Measurements from ENCODE around the gene ANGPTL1. TPM values are rescaled to one million over a fixed set of nuclear protein-coding genes. Genes with fewer than 3 reads are reported as not detected.
A peak's percentile ranks its signal among the peaks of the same experiment; 100 is the strongest.

ANGPTL1 gene
- total and polyA plus RNA-seq, 2 of the 13 experiments (the other 11 are each of a cell fraction or from before 2014, with no cell fraction given): 2.9 to 9.3 TPM

DNA sequence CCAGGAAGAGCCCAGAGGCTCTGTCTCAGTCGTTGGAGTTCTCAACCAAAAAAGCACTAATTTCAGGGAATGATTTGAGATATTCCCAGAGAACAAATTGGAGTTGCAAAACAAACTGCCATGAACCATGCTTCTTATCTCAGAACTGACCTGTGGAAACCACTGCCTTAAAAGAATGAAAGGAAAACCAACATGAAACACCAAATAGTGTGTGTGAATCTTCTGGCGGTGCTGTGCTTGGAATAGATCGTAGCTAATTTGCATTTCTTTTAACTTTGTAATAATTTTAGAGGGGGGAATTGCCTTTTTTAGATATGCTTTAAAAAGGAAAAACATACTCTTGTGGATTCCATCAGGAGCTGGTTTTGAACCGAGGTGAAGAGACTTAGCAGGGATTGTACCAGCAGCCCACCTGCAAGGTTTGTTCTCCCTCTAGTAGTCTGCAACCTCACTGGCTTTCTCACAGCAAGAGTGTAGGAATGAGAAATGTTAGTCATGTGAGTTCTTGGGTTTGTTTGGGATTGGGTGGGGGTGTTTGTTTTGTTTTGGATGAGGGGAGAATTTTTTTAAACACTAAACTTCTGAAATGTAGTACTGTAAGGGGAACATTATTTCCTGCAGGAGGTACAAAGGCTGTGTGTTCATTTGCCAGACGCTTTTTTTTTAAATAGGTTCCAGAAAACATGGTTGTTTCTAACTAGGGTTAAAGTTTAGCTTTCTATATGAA is 45.7 kb upstream of the ANGPTL1 start (continued):
- TF ChIP-seq ZNF577 (CRISPR knock-in tag; IDR thresholded peaks at IDR 0.05; ENCODE audit: borderline replicate concordance, low read depth) (no peak), ZNF678 (CRISPR knock-in tag; IDR thresholded peaks at IDR 0.05) (no peak), NCOR1 (IDR thresholded peaks at IDR 0.05; ENCODE audit: borderline replicate concordance, low read length) (no peak; the same call in 1 of the 2 replicates), ZNF431 (CRISPR knock-in tag; IDR thresholded peaks at IDR 0.05; ENCODE audit: borderline replicate concordance, low read depth) (no peak), ZMYM3 (CRISPR knock-in tag; IDR thresholded peaks at IDR 0.05) (no peak), ZNF746 (CRISPR knock-in tag; IDR thresholded peaks at IDR 0.05) (no peak), ZNF792 (CRISPR knock-in tag; IDR thresholded peaks at IDR 0.05) (no peak), ZNF264 (CRISPR knock-in tag; IDR thresholded peaks at IDR 0.05) (no peak), CSRNP2 (CRISPR knock-in tag; conservative IDR thresholded peaks at IDR 0.05; ENCODE audit: low read depth) (no peak), ZNF768 (CRISPR knock-in tag; IDR thresholded peaks at IDR 0.05) (no peak), RXRB (CRISPR knock-in tag; IDR thresholded peaks at IDR 0.05; ENCODE audit: borderline replicate concordance) (peak; percentile 54; the same call in 1 of the 2 replicates), KDM2A (CRISPR knock-in tag; IDR thresholded peaks at IDR 0.05; ENCODE audit: borderline replicate concordance, low read depth) (no peak), EHMT2 (IDR thresholded peaks at IDR 0.05; ENCODE audit: borderline replicate concordance, low read depth, low read length) (no peak), MAFK (conservative IDR thresholded peaks at IDR 0.05 in 1 of 2, IDR thresholded peaks at IDR 0.05 in 1 of 2; ENCODE audit: low read length in 2 of 2) (no peak), RFXAP (CRISPR knock-in tag; IDR thresholded peaks at IDR 0.05; ENCODE audit: borderline replicate concordance) (no peak), SMARCE1 (IDR thresholded peaks at IDR 0.05; ENCODE audit: borderline replicate concordance) (no peak), CREB3 (CRISPR knock-in tag; IDR thresholded peaks at IDR 0.05) (no peak)
- TF ChIP-seq, protein P1, sequence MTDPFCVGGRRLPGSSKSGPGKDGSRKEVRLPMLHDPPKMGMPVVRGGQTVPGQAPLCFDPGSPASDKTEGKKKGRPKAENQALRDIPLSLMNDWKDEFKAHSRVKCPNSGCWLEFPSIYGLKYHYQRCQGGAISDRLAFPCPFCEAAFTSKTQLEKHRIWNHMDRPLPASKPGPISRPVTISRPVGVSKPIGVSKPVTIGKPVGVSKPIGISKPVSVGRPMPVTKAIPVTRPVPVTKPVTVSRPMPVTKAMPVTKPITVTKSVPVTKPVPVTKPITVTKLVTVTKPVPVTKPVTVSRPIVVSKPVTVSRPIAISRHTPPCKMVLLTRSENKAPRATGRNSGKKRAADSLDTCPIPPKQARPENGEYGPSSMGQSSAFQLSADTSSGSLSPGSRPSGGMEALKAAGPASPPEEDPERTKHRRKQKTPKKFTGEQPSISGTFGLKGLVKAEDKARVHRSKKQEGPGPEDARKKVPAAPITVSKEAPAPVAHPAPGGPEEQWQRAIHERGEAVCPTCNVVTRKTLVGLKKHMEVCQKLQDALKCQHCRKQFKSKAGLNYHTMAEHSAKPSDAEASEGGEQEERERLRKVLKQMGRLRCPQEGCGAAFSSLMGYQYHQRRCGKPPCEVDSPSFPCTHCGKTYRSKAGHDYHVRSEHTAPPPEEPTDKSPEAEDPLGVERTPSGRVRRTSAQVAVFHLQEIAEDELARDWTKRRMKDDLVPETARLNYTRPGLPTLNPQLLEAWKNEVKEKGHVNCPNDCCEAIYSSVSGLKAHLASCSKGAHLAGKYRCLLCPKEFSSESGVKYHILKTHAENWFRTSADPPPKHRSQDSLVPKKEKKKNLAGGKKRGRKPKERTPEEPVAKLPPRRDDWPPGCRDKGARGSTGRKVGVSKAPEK (CRISPR knock-in tag; IDR thresholded peaks at IDR 0.05; ENCODE audit: borderline replicate concordance): no peak
- TF ChIP-seq, protein P2, sequence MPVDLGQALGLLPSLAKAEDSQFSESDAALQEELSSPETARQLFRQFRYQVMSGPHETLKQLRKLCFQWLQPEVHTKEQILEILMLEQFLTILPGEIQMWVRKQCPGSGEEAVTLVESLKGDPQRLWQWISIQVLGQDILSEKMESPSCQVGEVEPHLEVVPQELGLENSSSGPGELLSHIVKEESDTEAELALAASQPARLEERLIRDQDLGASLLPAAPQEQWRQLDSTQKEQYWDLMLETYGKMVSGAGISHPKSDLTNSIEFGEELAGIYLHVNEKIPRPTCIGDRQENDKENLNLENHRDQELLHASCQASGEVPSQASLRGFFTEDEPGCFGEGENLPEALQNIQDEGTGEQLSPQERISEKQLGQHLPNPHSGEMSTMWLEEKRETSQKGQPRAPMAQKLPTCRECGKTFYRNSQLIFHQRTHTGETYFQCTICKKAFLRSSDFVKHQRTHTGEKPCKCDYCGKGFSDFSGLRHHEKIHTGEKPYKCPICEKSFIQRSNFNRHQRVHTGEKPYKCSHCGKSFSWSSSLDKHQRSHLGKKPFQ (CRISPR knock-in tag; IDR thresholded peaks at IDR 0.05; ENCODE audit: insufficient replicate concordance): no peak
- TF ChIP-seq, protein P3, sequence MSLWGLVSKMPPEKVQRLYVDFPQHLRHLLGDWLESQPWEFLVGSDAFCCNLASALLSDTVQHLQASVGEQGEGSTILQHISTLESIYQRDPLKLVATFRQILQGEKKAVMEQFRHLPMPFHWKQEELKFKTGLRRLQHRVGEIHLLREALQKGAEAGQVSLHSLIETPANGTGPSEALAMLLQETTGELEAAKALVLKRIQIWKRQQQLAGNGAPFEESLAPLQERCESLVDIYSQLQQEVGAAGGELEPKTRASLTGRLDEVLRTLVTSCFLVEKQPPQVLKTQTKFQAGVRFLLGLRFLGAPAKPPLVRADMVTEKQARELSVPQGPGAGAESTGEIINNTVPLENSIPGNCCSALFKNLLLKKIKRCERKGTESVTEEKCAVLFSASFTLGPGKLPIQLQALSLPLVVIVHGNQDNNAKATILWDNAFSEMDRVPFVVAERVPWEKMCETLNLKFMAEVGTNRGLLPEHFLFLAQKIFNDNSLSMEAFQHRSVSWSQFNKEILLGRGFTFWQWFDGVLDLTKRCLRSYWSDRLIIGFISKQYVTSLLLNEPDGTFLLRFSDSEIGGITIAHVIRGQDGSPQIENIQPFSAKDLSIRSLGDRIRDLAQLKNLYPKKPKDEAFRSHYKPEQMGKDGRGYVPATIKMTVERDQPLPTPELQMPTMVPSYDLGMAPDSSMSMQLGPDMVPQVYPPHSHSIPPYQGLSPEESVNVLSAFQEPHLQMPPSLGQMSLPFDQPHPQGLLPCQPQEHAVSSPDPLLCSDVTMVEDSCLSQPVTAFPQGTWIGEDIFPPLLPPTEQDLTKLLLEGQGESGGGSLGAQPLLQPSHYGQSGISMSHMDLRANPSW (CRISPR knock-in tag; IDR thresholded peaks at IDR 0.05; ENCODE audit: borderline replicate concordance): no peak
